Effector memory CD8-positive, alpha-beta T cell (primary cell): Measurements from ENCODE around the gene WDR82.

Experiments
- ATAC-seq: fragments of 150-1000 bp; cut with Tn5 transposase; replicated peaks from 2 replicates; pipeline ENCODE4 v1.10.0; 2021; ENCODE audit warnings: mild to moderate bottlenecking, moderate library complexity
- DNase-seq, 3 experiments: peaks; one replicate each; pipeline ENCODE4 v3.0.0; 2021
- H3K27ac Mint-ChIP-seq, 2 donors: one replicate each; pipeline ENCODE4 v1.8.0; 2022; ENCODE audit warnings: mild to moderate bottlenecking in 2 of 2, mixed read lengths in 2 of 2, moderate library complexity in 2 of 2
- H3K27me3 Mint-ChIP-seq, 2 donors: one replicate each; pipeline ENCODE4 v1.8.0; 2022; ENCODE audit warnings: mixed read lengths in 2 of 2
- H3K36me3 Mint-ChIP-seq: one replicate; pipeline ENCODE4 v1.8.0; 2022; ENCODE audit warnings: mild to moderate bottlenecking, moderate library complexity, mixed read lengths; ENCODE audit not compliant: insufficient read depth
- H3K4me1 Mint-ChIP-seq, 2 donors: one replicate each; pipeline ENCODE4 v1.8.0; 2022; ENCODE audit warnings: low read depth in 2 of 2, mixed read lengths in 2 of 2
- H3K4me3 Mint-ChIP-seq, 2 donors: one replicate each; pipeline ENCODE4 v1.8.0; 2022; ENCODE audit warnings: mild to moderate bottlenecking in 2 of 2, mixed read lengths in 2 of 2, moderate library complexity in 2 of 2
- H3K9me3 Mint-ChIP-seq, 2 donors: one replicate each; pipeline ENCODE4 v1.8.0; 2022; ENCODE audit warnings: mixed read lengths in 2 of 2

Gene WDR82

DNA sequence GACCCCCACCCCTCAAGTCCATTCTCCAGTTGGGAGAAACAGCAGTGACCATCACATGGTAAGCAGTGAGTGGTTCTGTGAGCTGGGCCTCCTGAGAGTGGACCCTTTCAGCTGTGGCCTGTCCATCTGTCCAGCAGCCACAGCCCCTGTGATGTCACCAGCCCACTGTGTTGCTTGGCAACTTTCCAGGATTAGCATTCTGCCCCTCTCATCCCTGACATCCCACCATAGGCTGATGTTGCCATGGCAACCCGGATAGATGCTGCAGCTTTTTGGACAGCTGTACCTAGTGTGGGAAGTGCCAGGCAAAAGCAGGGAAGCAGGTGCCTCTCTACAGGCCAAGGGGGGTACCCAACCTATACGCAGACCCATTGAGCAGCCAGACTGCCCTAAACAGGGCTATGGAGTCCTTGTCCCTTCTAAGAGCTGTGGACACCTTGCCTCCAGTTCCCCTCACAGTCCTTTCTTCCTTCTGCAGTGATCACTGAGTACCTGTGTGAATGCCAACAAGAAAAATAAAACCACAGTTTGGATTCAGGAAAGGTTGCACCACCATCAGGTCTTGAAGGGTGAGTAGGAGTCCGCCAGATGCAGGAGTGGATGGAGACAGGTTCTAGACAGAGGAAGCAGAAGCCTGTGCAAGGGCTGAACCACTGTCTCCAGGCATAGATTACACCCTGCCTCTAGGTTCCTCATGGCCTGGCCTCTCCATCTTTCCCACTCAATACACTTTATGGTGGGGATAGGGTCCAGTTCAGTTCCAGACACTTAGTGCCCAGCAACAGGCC is 37.7 kb upstream of the WDR82 start, which contains the start of gene DNAH1:
DNAH1 (plus strand) TSS at position 343 of the 788 bp plus-strand sequence. CDS start 6,124 bp downstream, outside the sequence.
- ATAC-seq (no peak), DNase-seq (no peak)
- Mint-ChIP-seq H3K9me3 (no peaks in the 10 kb centered on the region), H3K27ac (peak within 1 kb of the TSS; percentile 49 to 67), H3K27me3 (no peaks in the 10 kb centered on the region), H3K36me3 (peaks cover 3% of the 10 kb centered on the region), H3K4me3 (peak within 1 kb of the TSS; percentile 59), H3K4me1 (peaks cover 15 to 18% of the 10 kb centered on the region in 2 donors)

DNA sequence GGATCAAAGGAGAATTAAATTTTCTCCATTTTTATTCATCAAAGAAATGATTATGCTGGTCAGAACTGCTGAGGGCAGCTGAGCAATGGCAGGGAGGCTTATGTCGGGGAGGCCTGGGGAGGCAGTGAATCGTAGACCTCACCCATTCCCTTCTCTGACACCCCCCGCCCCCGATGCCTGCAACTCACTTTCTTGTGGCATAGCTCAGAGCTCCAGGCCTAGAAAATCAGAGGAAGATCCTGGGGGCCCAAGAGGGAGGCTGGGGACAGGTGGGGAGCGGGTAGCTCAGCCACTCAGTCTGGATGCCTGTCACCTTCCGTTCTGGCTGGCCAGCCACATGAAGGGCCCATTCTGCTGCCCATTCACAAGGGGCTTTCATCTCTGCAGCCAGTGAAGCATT is 36.6 kb upstream of the WDR82 start:
- peaks cover 25 to 29% of the 10 kb centered on the region in 2 donors for H3K4me1 Mint-ChIP-seq
- H3K27me3 Mint-ChIP-seq = no peaks in the 10 kb centered on the region
- H3K4me3 Mint-ChIP-seq = no peak overlapping the region
- peak overlapping the region; percentile 49 to 81 for H3K27ac Mint-ChIP-seq
- peaks cover 5% of the 10 kb centered on the region for H3K36me3 Mint-ChIP-seq
- DNase-seq = no peak
- ATAC-seq = no peak
- no peaks in the 10 kb centered on the region for H3K9me3 Mint-ChIP-seq

DNA sequence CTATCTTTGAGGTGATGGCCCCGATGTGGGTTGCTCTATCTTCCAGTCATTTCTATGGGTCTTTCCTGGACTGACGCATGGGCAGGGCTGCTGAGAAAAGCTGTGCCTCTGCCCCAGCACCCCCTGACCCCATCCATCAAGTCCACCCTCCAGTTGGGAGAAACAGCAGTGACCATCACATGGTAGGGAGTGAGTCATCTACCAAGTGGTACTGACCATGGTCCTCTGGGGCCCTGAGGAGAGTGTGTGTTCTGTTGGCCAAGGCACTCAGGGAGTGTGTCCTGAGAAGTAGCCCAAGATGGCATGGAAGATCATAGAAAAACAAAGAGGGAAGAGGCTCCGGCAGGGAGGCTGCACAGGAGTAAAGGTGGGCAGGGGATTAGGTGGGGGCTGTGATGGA is 36.0 kb upstream of the WDR82 start:
- H3K27ac Mint-ChIP-seq = peak overlapping the region; percentile 81 to 84
- no peak overlapping the region for H3K4me3 Mint-ChIP-seq
- no peak for ATAC-seq
- DNase-seq = no peak
- peaks cover 30 to 32% of the 10 kb centered on the region in 2 donors for H3K4me1 Mint-ChIP-seq
- H3K36me3 Mint-ChIP-seq = peaks cover 9% of the 10 kb centered on the region
- H3K27me3 Mint-ChIP-seq = no peaks in the 10 kb centered on the region
- no peaks in the 10 kb centered on the region for H3K9me3 Mint-ChIP-seq

DNA sequence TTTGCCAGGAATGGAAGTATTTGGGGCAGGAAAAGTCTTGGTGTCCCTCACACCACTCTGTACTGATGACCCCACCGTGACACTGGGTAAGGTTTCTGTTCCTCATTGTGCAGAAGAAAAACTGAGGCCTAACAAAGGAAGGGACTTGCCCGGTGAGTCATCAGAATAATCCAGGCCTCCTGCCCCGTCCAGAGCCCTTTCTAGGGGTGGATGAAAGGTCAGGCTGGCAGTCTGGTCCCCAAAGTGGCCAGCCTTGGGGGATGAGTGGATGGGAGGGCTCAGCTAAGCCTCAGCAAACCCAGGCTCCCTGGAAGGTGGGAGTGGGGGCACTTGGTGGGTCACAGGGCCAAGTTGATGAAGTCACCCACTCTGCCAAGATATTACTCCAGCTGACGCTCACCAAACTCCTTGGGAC is 35.3 kb upstream of the WDR82 start:
- no peak overlapping the region for H3K4me3 Mint-ChIP-seq
- peaks cover 9% of the 10 kb centered on the region for H3K36me3 Mint-ChIP-seq
- no peaks in the 10 kb centered on the region for H3K27me3 Mint-ChIP-seq
- H3K27ac Mint-ChIP-seq = peak overlapping the region in 1 of 2 donors; percentile 84
- no peaks in the 10 kb centered on the region for H3K9me3 Mint-ChIP-seq
- no peak for ATAC-seq
- no peak for DNase-seq
- peaks cover 32 to 35% of the 10 kb centered on the region in 2 donors for H3K4me1 Mint-ChIP-seq

DNA sequence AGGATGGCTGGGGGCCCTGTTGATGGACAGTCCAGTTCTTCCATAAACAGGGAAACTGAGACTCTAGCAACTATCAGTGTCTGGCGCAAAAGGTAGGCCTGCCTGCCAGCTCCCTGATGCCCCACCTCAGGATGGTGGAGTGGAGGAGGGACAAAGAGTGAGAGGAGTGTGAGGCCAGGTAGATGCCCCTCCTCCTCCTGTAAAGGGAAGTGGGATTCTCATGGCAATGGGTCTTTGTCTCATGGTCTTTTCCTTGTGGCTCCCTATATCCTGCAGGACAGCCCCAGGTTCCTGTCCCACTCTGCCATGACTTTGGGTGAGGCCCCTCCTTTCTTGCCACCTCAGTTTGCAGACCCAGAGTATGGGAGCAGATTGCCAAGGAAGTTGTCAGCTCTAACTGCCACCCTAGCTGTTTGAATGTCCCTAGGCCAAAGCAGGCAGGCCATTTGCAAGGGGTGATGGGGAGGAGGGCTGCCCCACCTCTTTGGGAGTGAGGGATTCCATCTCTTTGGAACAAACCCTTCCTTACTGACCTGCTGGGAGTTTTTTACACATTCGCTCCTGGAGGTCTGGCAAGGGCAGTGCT is 34.8 kb upstream of the WDR82 start:
- no peaks in the 10 kb centered on the region for H3K9me3 Mint-ChIP-seq
- H3K27me3 Mint-ChIP-seq = no peaks in the 10 kb centered on the region
- ATAC-seq (no peak), DNase-seq (no peak)
- peak overlapping the region in 1 of 2 donors; percentile 84 for H3K27ac Mint-ChIP-seq
- H3K4me3 Mint-ChIP-seq = no peak overlapping the region
- peaks cover 34 to 40% of the 10 kb centered on the region in 2 donors for H3K4me1 Mint-ChIP-seq
- peaks cover 6% of the 10 kb centered on the region for H3K36me3 Mint-ChIP-seq

- no peaks in the 10 kb centered on the region for H3K27me3 Mint-ChIP-seq
- DNase-seq = no peak
Observed at GRCh38 chr3:52311576-52312119, 33.2 kb upstream of the WDR82 start.

GRCh38 chr3:52310861-52311575 is 32.6 kb upstream of the WDR82 start:
- ATAC-seq (peak; percentile 93), DNase-seq (peak; percentile 55 to 56 (median 56))
- Mint-ChIP-seq H3K4me3 (peak overlapping the region in 1 of 2 donors; percentile 18), H3K36me3 (peaks cover 12% of the 10 kb centered on the region), H3K4me1 (peaks cover 40 to 45% of the 10 kb centered on the region in 2 donors), H3K27me3 (no peaks in the 10 kb centered on the region), H3K27ac (peak overlapping the region; percentile 92 to 98), H3K9me3 (no peaks in the 10 kb centered on the region)

More at GRCh38 chr3:52311576-52312119, 33.2 kb upstream of the WDR82 start:
- H3K36me3 Mint-ChIP-seq = peaks cover 12% of the 10 kb centered on the region
- no peaks in the 10 kb centered on the region for H3K9me3 Mint-ChIP-seq
- ATAC-seq = no peak
- H3K4me1 Mint-ChIP-seq = peaks cover 36 to 41% of the 10 kb centered on the region in 2 donors
- peak overlapping the region; percentile 92 to 98 for H3K27ac Mint-ChIP-seq
- H3K4me3 Mint-ChIP-seq = no peak overlapping the region

DNA sequence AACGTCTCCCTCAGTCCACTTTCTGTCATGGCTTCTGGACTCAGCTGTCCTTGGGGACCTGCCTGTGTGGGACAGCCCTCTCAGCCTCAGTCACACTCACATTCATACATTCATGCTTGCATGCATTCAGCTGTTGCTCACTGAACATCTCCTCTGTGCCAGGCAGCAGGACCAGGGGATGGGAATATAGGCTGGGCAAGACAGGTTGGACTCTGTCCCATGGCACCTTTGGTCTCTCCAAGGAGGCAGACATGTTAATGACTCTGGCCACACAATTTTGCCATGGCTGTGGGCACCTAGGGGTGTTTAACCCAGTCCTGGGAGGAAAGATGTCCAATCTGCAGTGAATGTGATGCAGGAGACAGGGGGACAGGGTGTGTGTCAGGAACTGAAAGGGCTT is 29.9 kb upstream of the WDR82 start:
- peaks cover 12% of the 10 kb centered on the region for H3K36me3 Mint-ChIP-seq

GRCh38 chr3:52306978-52307377 is 28.5 kb upstream of the WDR82 start:
- peaks cover 12% of the 10 kb centered on the region for H3K36me3 Mint-ChIP-seq
- peak overlapping the region in 1 of 2 donors; percentile 28 for H3K4me3 Mint-ChIP-seq
- H3K9me3 Mint-ChIP-seq = no peaks in the 10 kb centered on the region
- DNase-seq (no peak), ATAC-seq (no peak)
- H3K27me3 Mint-ChIP-seq = no peaks in the 10 kb centered on the region
- peak overlapping the region; percentile 92 to 98 for H3K27ac Mint-ChIP-seq
- peaks cover 42 to 54% of the 10 kb centered on the region in 2 donors for H3K4me1 Mint-ChIP-seq

More for the DNA sequence above, 29.9 kb upstream of the WDR82 start:
- no peaks in the 10 kb centered on the region for H3K27me3 Mint-ChIP-seq
- H3K9me3 Mint-ChIP-seq = no peaks in the 10 kb centered on the region
- peak overlapping the region; percentile 92 to 98 for H3K27ac Mint-ChIP-seq
- no peak for ATAC-seq
- H3K4me3 Mint-ChIP-seq = no peak overlapping the region
- no peak for DNase-seq
- peaks cover 40 to 51% of the 10 kb centered on the region in 2 donors for H3K4me1 Mint-ChIP-seq

- no peaks in the 10 kb centered on the region for H3K9me3 Mint-ChIP-seq
- no peak for DNase-seq
- H3K36me3 Mint-ChIP-seq = peaks cover 12% of the 10 kb centered on the region
- H3K4me3 Mint-ChIP-seq = peak overlapping the region in 1 of 2 donors; percentile 28
- peak overlapping the region; percentile 92 to 98 for H3K27ac Mint-ChIP-seq
- no peaks in the 10 kb centered on the region for H3K27me3 Mint-ChIP-seq
- peaks cover 38 to 51% of the 10 kb centered on the region in 2 donors for H3K4me1 Mint-ChIP-seq
- no peak for ATAC-seq
Observed at GRCh38 chr3:52305926-52306325, 27.5 kb upstream of the WDR82 start.

DNA sequence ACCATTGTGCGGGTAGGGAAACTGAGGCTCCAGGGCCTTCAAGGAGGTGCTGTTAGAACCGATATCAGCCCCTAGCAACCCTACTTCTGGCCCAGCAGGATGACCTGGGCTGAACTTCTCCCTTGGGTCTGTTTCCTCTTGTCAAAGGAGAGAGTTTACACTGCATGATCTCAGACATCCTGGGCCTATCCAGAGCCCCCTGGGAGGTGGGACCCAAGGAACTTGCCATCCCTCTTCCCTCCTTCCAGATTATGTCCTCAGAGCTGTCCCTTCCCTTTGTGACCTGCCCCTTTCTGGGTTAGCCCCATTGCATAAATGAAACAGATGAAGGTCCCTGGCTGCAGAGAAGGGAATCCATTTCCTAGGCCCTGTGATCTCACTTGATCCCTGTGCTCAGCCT is 25.4 kb upstream of the WDR82 start:
- peaks cover 34 to 42% of the 10 kb centered on the region in 2 donors for H3K4me1 Mint-ChIP-seq
- DNase-seq = no peak
- no peaks in the 10 kb centered on the region for H3K9me3 Mint-ChIP-seq
- no peaks in the 10 kb centered on the region for H3K27me3 Mint-ChIP-seq
- ATAC-seq = no peak
- peaks cover 6% of the 10 kb centered on the region for H3K36me3 Mint-ChIP-seq
- H3K27ac Mint-ChIP-seq = no peak overlapping the region
- H3K4me3 Mint-ChIP-seq = no peak overlapping the region

- Mint-ChIP-seq H3K9me3 (no peaks in the 10 kb centered on the region), H3K36me3 (peaks cover 3% of the 10 kb centered on the region), H3K27ac (peak overlapping the region in 1 of 2 donors; percentile 65)
Observed at GRCh38 chr3:52302426-52303145, 24.1 kb upstream of the WDR82 start.

More at GRCh38 chr3:52302426-52303145, 24.1 kb upstream of the WDR82 start:
- DNase-seq (no peak), ATAC-seq (no peak)
- Mint-ChIP-seq H3K4me1 (peaks cover 27 to 36% of the 10 kb centered on the region in 2 donors), H3K27me3 (no peaks in the 10 kb centered on the region), H3K4me3 (no peak overlapping the region)
